ENCODE measurements around the gene EHMT1. TPM values are rescaled to one million over a fixed set of nuclear protein-coding genes. Genes with fewer than 3 reads are reported as not detected.

The EHMT1 gene
- total and polyA plus RNA-seq, 8 donors: 29.9 to 51.1 (median 32.6) TPM

GRCh38 chr9:137671721-137672120 is 52.9 kb downstream of the EHMT1 start:
- H3K27me3 ChIP-seq: no peaks in the 10 kb centered on the region
- no peaks in the 10 kb centered on the region for H3K9me3 ChIP-seq
- H3K27ac ChIP-seq: no peak overlapping the region
- peaks cover 0 to 4% (median 0%) of the 10 kb centered on the region in 3 donors for H3K4me1 ChIP-seq
- WGBS, 2 donors: 90 to 92% methylated on average over 8 of the region's 8 CpGs
- DNase-seq (no peak), ATAC-seq (no peak), FAIRE-seq (no peak)
- intact Hi-C loops (cut with DNase I): no loop called here
- no peak for TF ChIP-seq CTCF (IDR thresholded peaks at IDR 0.05)
- no peaks in the 10 kb centered on the region for H3K36me3 ChIP-seq
- H3K4me3 ChIP-seq: no peak overlapping the region

- peak in 1 of 6 donors; percentile 46 for DNase-seq
- H3K27ac ChIP-seq: no peak overlapping the region
Observed at GRCh38 chr9:137672907-137673791, 54.3 kb downstream of the EHMT1 start.

GRCh38 chr9:137673886-137674285 is 55.1 kb downstream of the EHMT1 start:
- intact Hi-C loops (cut with DNase I): no loop called here
- H3K36me3 ChIP-seq: no peaks in the 10 kb centered on the region
- H3K9me3 ChIP-seq: no peaks in the 10 kb centered on the region
- WGBS, 2 donors: 64 to 66% methylated on average over 10 of the region's 10 CpGs
- ATAC-seq (peak in 1 of 4 donors; percentile 3), FAIRE-seq (no peak), DNase-seq (no peak)
- H3K27me3 ChIP-seq: no peaks in the 10 kb centered on the region
- no peak overlapping the region for H3K4me3 ChIP-seq
- no peak overlapping the region for H3K27ac ChIP-seq
- H3K4me1 ChIP-seq: peaks cover 0 to 5% (median 0%) of the 10 kb centered on the region in 3 donors
- TF ChIP-seq CTCF (IDR thresholded peaks at IDR 0.05): no peak

More at GRCh38 chr9:137672907-137673791, 54.3 kb downstream of the EHMT1 start:
- ATAC-seq (peak; percentile 49 to 77 (median 68)), FAIRE-seq (no peak)
- Histone ChIP-seq H3K4me3 (no peak overlapping the region), H3K27me3 (no peaks in the 10 kb centered on the region), H3K4me1 (peaks cover 0 to 4% (median 0%) of the 10 kb centered on the region in 3 donors), H3K36me3 (no peaks in the 10 kb centered on the region), H3K9me3 (no peaks in the 10 kb centered on the region)
- intact Hi-C loops (cut with DNase I): no loop called here
- WGBS, 2 donors: 43 to 46% methylated on average over 13 of the region's 13 CpGs
- TF ChIP-seq CTCF (IDR thresholded peaks at IDR 0.05): peak; percentile 68 to 87 (median 75)

GRCh38 chr9:137674307-137674975 is 55.6 kb downstream of the EHMT1 start:
- H3K4me3 ChIP-seq: no peak overlapping the region
- intact Hi-C loops (cut with DNase I): no loop called here
- H3K27ac ChIP-seq: no peak overlapping the region
- no peak for ATAC-seq
- no peaks in the 10 kb centered on the region for H3K27me3 ChIP-seq
- WGBS, 2 donors: 64 to 68% methylated on average over 15 of the region's 15 CpGs
- no peaks in the 10 kb centered on the region for H3K36me3 ChIP-seq
- FAIRE-seq: no peak
- no peaks in the 10 kb centered on the region for H3K9me3 ChIP-seq
- DNase-seq: no peak
- no peak for TF ChIP-seq CTCF (IDR thresholded peaks at IDR 0.05)
- H3K4me1 ChIP-seq: peaks cover 0 to 11% (median 0%) of the 10 kb centered on the region in 3 donors
